Measurements from ENCODE around the gene ANKRD40.

DNA sequence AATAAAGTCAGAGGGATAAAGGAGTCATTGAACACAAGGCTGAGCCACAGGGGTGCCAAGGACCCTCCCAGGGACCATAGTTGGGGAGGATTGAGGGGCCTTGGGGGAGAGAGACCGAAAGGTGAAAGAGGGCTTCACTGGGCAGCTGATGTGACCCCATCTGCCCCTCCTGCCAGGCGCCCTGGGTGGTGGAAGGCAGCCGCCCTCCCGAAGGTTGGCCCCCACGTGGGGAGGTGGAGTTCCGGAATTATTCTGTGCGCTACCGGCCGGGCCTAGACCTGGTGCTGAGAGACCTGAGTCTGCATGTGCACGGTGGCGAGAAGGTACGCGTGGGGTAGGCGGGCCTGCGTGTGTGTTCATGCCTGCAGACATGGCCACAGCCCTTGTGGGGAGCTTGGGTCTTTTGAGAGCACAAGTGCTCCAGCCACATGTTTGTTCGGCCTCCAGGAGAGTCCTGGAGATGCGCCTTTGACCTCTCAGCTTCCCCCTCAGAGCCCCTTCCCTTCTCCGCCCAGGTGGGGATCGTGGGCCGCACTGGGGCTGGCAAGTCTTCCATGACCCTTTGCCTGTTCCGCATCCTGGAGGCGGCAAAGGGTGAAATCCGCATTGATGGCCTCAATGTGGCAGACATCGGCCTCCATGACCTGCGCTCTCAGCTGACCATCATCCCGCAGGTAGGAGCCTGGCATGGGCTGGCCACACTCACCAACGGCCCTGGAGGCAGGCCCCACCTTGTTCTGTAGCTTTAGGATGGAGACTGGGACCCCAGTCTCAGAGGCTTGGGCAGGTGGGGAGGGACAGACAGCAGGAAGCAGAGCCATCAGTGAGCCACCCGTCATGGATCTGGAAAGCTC is 24.1 kb downstream of the ANKRD40 start:
- TF ChIP-seq NR2C2 (CRISPR knock-in tag; IDR thresholded peaks at IDR 0.05) (no peak), SP1 (CRISPR knock-in tag; conservative IDR thresholded peaks at IDR 0.05) (no peak), NFE2L1 (CRISPR knock-in tag; IDR thresholded peaks at IDR 0.05) (no peak), CREB1 (CRISPR knock-in tag; IDR thresholded peaks at IDR 0.05) (no peak), CTCF (IDR thresholded peaks at IDR 0.05) (no peak), TEAD4 (CRISPR knock-in tag; IDR thresholded peaks at IDR 0.05) (no peak), MYBL2 (CRISPR knock-in tag; IDR thresholded peaks at IDR 0.05) (no peak), EMX1 (CRISPR knock-in tag; IDR thresholded peaks at IDR 0.05) (no peak)
- TF ChIP-seq, protein P1, sequence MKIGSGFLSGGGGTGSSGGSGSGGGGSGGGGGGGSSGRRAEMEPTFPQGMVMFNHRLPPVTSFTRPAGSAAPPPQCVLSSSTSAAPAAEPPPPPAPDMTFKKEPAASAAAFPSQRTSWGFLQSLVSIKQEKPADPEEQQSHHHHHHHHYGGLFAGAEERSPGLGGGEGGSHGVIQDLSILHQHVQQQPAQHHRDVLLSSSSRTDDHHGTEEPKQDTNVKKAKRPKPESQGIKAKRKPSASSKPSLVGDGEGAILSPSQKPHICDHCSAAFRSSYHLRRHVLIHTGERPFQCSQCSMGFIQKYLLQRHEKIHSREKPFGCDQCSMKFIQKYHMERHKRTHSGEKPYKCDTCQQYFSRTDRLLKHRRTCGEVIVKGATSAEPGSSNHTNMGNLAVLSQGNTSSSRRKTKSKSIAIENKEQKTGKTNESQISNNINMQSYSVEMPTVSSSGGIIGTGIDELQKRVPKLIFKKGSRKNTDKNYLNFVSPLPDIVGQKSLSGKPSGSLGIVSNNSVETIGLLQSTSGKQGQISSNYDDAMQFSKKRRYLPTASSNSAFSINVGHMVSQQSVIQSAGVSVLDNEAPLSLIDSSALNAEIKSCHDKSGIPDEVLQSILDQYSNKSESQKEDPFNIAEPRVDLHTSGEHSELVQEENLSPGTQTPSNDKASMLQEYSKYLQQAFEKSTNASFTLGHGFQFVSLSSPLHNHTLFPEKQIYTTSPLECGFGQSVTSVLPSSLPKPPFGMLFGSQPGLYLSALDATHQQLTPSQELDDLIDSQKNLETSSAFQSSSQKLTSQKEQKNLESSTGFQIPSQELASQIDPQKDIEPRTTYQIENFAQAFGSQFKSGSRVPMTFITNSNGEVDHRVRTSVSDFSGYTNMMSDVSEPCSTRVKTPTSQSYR (CRISPR knock-in tag; IDR thresholded peaks at IDR 0.05): no peak
- TF ChIP-seq, protein P2, sequence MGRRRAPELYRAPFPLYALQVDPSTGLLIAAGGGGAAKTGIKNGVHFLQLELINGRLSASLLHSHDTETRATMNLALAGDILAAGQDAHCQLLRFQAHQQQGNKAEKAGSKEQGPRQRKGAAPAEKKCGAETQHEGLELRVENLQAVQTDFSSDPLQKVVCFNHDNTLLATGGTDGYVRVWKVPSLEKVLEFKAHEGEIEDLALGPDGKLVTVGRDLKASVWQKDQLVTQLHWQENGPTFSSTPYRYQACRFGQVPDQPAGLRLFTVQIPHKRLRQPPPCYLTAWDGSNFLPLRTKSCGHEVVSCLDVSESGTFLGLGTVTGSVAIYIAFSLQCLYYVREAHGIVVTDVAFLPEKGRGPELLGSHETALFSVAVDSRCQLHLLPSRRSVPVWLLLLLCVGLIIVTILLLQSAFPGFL (CRISPR knock-in tag; IDR thresholded peaks at IDR 0.05; ENCODE audit: borderline replicate concordance): no peak
- TF ChIP-seq, protein P3, sequence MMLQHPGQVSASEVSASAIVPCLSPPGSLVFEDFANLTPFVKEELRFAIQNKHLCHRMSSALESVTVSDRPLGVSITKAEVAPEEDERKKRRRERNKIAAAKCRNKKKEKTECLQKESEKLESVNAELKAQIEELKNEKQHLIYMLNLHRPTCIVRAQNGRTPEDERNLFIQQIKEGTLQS (CRISPR knock-in tag; conservative IDR thresholded peaks at IDR 0.05): no peak
